ENCODE results near the gene NR0B2.

NR0B2 gene

GRCh38 chr1:26936823-26937222 lies 23.0 kb upstream of the NR0B2 start:
- no peak for DNase-seq (ENCODE audit: low read depth in 3 of 3)

- no peak for DNase-seq (ENCODE audit: low read depth in 3 of 3)
Observed at GRCh38 chr1:26932531-26932930, 18.8 kb upstream of the NR0B2 start.

- no peak for DNase-seq (ENCODE audit: low read depth in 3 of 3)
Observed at GRCh38 chr1:26923711-26924110, 9.9 kb upstream of the NR0B2 start.

GRCh38 chr1:26922901-26923300 lies 9.1 kb upstream of the NR0B2 start:
- no peak for DNase-seq (ENCODE audit: low read depth in 3 of 3)

GRCh38 chr1:26922431-26922729 lies 8.6 kb upstream of the NR0B2 start:
- no peak for DNase-seq (ENCODE audit: low read depth in 3 of 3)

GRCh38 chr1:26921540-26922430 lies 8.0 kb upstream of the NR0B2 start, which contains the start of gene NUDC:
Gene NUDC (plus strand): TSS chr1:26921743. CDS start chr1:26921849, 106 bp downstream.
- peak; percentile 91 to 94 (median 94) for DNase-seq (ENCODE audit: low read depth in 3 of 3)

GRCh38 chr1:26921126-26921539 lies 7.4 kb upstream of the NR0B2 start:
- DNase-seq (ENCODE audit: low read depth in 3 of 3) = no peak

GRCh38 chr1:26915204-26915842 lies 1.5 kb upstream of the NR0B2 start:
- DNase-seq (ENCODE audit: low read depth in 3 of 3) = no peak

GRCh38 chr1:26913389-26913753 lies 404 bp downstream of the NR0B2 start:
- no peak for DNase-seq (ENCODE audit: low read depth in 3 of 3)

- DNase-seq (ENCODE audit: low read depth in 3 of 3) = no peak
Observed at GRCh38 chr1:26912147-26912490, 1.7 kb downstream of the NR0B2 start.

- no peak for DNase-seq (ENCODE audit: low read depth in 3 of 3)
Observed at GRCh38 chr1:26911399-26912146, 2.2 kb downstream of the NR0B2 start.

- DNase-seq (ENCODE audit: low read depth in 3 of 3) = no peak
Observed at GRCh38 chr1:26910343-26911160, 3.2 kb downstream of the NR0B2 start.

GRCh38 chr1:26909951-26910342 lies 3.8 kb downstream of the NR0B2 start:
- no peak for DNase-seq (ENCODE audit: low read depth in 3 of 3)

GRCh38 chr1:26907071-26907917 lies 6.5 kb downstream of the NR0B2 start:
- no peak for DNase-seq (ENCODE audit: low read depth in 3 of 3)

- DNase-seq (ENCODE audit: low read depth in 3 of 3) = no peak
Observed at GRCh38 chr1:26900815-26901511, 12.8 kb downstream of the NR0B2 start.

GRCh38 chr1:26900001-26900814 lies 13.6 kb downstream of the NR0B2 start, which contains the start of gene GPATCH3:
Gene GPATCH3 (minus strand): TSS chr1:26900467. CDS start chr1:26900442, 25 bp downstream.
- DNase-seq (ENCODE audit: low read depth in 3 of 3) = peak; percentile 76 to 84 (median 84)

- no peak for DNase-seq (ENCODE audit: low read depth in 3 of 3)
Observed at GRCh38 chr1:26897351-26897750, 16.4 kb downstream of the NR0B2 start.

GRCh38 chr1:26894263-26894662 lies 19.5 kb downstream of the NR0B2 start:
- DNase-seq (ENCODE audit: low read depth in 3 of 3) = no peak

- DNase-seq (ENCODE audit: low read depth in 3 of 3) = no peak
Observed at GRCh38 chr1:26890467-26890796, 23.3 kb downstream of the NR0B2 start.

Data from stimulated activated CD4-positive, alpha-beta T cell treated with anti-CD3 and anti-CD28 coated beads, TNF-alpha, amount 100 ng/mL, for 48 hours (primary cell).